HG02981 (cell line): ENCODE results near the gene TELO2.
"Not testable (repeated sequence)": the region's sequence is repeated elsewhere in the genome, so short reads cannot be mapped to it uniquely, and the experiment has no call there.

Experiments used
- ATAC-seq: cut with Tn5 transposase; IDR thresholded peaks from one replicate; pipeline ENCODE4 v1.9.1; 2021; ENCODE audit warnings: mild to moderate bottlenecking, moderate library complexity; ENCODE audit not compliant: unreplicated experiment

The TELO2 gene

GRCh38 chr16:1474796-1475551 lies 18.2 kb upstream of the TELO2 start, which contains the start of gene CLCN7:
CLCN7 (minus strand) TSS chr16:1475028; CDS start chr16:1474974, 54 bp downstream.
- ATAC-seq, result peak; percentile 79

- peak; percentile 3 for ATAC-seq
These were observed 17.5 kb upstream of the TELO2 start for GRCh38 chr16:1475552-1476114.

- no peak for ATAC-seq
These were observed 16.1 kb upstream of the TELO2 start for GRCh38 chr16:1477033-1477432.

GRCh38 chr16:1478937-1479336 lies 14.2 kb upstream of the TELO2 start:
- not testable (repeated sequence) for ATAC-seq

GRCh38 chr16:1481906-1482835 lies 11.0 kb upstream of the TELO2 start:
- no peak for ATAC-seq

GRCh38 chr16:1485847-1486496 lies 7.2 kb upstream of the TELO2 start:
- ATAC-seq, result no peak

- ATAC-seq, result no peak
These were observed 6.4 kb upstream of the TELO2 start for GRCh38 chr16:1486551-1487390.

- no peak for ATAC-seq
These were observed 5.6 kb upstream of the TELO2 start for GRCh38 chr16:1487395-1488053.

GRCh38 chr16:1488054-1488601 lies 5.0 kb upstream of the TELO2 start:
- no peak for ATAC-seq

GRCh38 chr16:1488619-1489018 lies 4.5 kb upstream of the TELO2 start, which contains the start of gene PTX4:
PTX4 (minus strand) TSS chr16:1488944; CDS start chr16:1488909, 35 bp downstream.
- no peak for ATAC-seq

GRCh38 chr16:1489077-1489476 lies 4.1 kb upstream of the TELO2 start:
- no peak for ATAC-seq

- no peak for ATAC-seq
These were observed 1.8 kb upstream of the TELO2 start for GRCh38 chr16:1491327-1491726.

- no peak for ATAC-seq
These were observed 858 bp upstream of the TELO2 start for GRCh38 chr16:1492082-1492922.

GRCh38 chr16:1493746-1494094 lies 560 bp downstream of the TELO2 start:
- no peak for ATAC-seq

GRCh38 chr16:1494129-1494640 lies 1.0 kb downstream of the TELO2 start:
- ATAC-seq, result no peak

- no peak for ATAC-seq
These were observed 1.6 kb downstream of the TELO2 start for GRCh38 chr16:1494711-1495110.

- no peak for ATAC-seq
These were observed 2.2 kb downstream of the TELO2 start for GRCh38 chr16:1495211-1495888.

- no peak for ATAC-seq
These were observed 2.7 kb downstream of the TELO2 start for GRCh38 chr16:1495889-1496262.
